OCI-LY3 (cell line): ENCODE data around the gene DOC2A.

Source experiments
- EZH2phosphoT487 ChIP-seq: fragments of 200-600 bp; shearing (Covaris generic); IDR thresholded peaks from 2 replicates; pipeline ENCODE4 v1.6.1; 2018; ENCODE audit warnings: antibody characterized with exemption, mixed run types, low read depth
- TF ChIP-seq, protein P1 (sequence below): fragments of 200-600, 300-600 bp; sonication (generic); IDR thresholded peaks from 2 replicates; pipeline ENCODE4 v1.5.1; 2014; ENCODE audit warnings: antibody characterized with exemption, low read length, low read depth

DNA sequence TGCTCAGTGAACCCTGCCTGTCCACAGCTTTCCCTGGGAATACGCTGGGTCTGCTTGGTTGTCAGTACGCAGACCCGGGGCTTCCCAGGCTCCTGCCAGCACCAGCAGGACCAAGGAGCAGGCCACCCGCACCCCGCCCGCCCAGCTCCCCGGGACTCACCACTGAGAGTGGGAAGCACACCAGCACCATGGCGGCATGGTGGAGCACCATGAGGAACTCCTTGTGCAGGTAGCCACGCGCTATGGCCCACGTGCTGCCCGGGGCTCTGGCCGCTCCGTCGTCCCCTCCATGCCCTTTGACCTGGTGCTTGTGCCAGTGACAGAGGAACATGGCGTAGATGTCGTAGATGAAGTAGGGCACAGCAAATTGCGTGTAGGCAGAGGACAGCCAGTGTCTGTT is 15.6 kb upstream of the DOC2A start:
- TF ChIP-seq, protein P1, sequence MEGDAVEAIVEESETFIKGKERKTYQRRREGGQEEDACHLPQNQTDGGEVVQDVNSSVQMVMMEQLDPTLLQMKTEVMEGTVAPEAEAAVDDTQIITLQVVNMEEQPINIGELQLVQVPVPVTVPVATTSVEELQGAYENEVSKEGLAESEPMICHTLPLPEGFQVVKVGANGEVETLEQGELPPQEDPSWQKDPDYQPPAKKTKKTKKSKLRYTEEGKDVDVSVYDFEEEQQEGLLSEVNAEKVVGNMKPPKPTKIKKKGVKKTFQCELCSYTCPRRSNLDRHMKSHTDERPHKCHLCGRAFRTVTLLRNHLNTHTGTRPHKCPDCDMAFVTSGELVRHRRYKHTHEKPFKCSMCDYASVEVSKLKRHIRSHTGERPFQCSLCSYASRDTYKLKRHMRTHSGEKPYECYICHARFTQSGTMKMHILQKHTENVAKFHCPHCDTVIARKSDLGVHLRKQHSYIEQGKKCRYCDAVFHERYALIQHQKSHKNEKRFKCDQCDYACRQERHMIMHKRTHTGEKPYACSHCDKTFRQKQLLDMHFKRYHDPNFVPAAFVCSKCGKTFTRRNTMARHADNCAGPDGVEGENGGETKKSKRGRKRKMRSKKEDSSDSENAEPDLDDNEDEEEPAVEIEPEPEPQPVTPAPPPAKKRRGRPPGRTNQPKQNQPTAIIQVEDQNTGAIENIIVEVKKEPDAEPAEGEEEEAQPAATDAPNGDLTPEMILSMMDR, result no peak
- no peak for TF ChIP-seq EZH2phosphoT487
